ENCODE results near the gene DCDC2C.

Gene DCDC2C

GRCh38 chr2:3747826-3748225 is 44.5 kb downstream of the DCDC2C start:
- DNase-seq = no peak

GRCh38 chr2:3749201-3749600 is 45.8 kb downstream of the DCDC2C start:
- no peak for DNase-seq

GRCh38 chr2:3751251-3751650 is 47.9 kb downstream of the DCDC2C start:
- no peak for DNase-seq

- no peak for DNase-seq
Observed at GRCh38 chr2:3751806-3752205, 48.4 kb downstream of the DCDC2C start.

GRCh38 chr2:3752376-3752775 is 49.0 kb downstream of the DCDC2C start:
- no peak for DNase-seq

- no peak for DNase-seq
Observed at GRCh38 chr2:3753561-3753960, 50.2 kb downstream of the DCDC2C start.

GRCh38 chr2:3754280-3754679 is 50.9 kb downstream of the DCDC2C start:
- DNase-seq = no peak

- no peak for DNase-seq
Observed at GRCh38 chr2:3754795-3755194, 51.4 kb downstream of the DCDC2C start.

- no peak for DNase-seq
Observed at GRCh38 chr2:3755277-3755676, 51.9 kb downstream of the DCDC2C start.

GRCh38 chr2:3756306-3756705 is 52.9 kb downstream of the DCDC2C start:
- no peak for DNase-seq

GRCh38 chr2:3758906-3759305 is 55.5 kb downstream of the DCDC2C start:
- no peak for DNase-seq

GRCh38 chr2:3759331-3759730 is 56.0 kb downstream of the DCDC2C start:
- DNase-seq = no peak

- DNase-seq = no peak
Observed at GRCh38 chr2:3759761-3760160, 56.4 kb downstream of the DCDC2C start.

GRCh38 chr2:3761272-3761671 is 57.9 kb downstream of the DCDC2C start:
- no peak for DNase-seq

GRCh38 chr2:3762771-3763447 is 59.5 kb downstream of the DCDC2C start:
- no peak for DNase-seq

- no peak for DNase-seq
Observed at GRCh38 chr2:3766824-3767223, 63.4 kb downstream of the DCDC2C start.

- no peak for DNase-seq
Observed at GRCh38 chr2:3768960-3769765, 65.8 kb downstream of the DCDC2C start.

GRCh38 chr2:3769766-3770165 is 66.4 kb downstream of the DCDC2C start:
- no peak for DNase-seq

GRCh38 chr2:3770724-3771415 is 67.5 kb downstream of the DCDC2C start:
- DNase-seq = no peak

- DNase-seq = no peak
Observed at GRCh38 chr2:3771576-3771975, 68.2 kb downstream of the DCDC2C start.

GRCh38 chr2:3774336-3774735 is 71.0 kb downstream of the DCDC2C start:
- DNase-seq = no peak

- no peak for DNase-seq
Observed at GRCh38 chr2:3776311-3776710, 72.9 kb downstream of the DCDC2C start.

GRCh38 chr2:3777966-3778365 is 74.6 kb downstream of the DCDC2C start:
- DNase-seq = no peak
